GM21381 (cell line): Measurements from ENCODE around the gene KIZ.
"Not testable (repeated sequence)": the region's sequence is repeated elsewhere in the genome, so short reads cannot be mapped to it uniquely, and the experiment has no call there.

Source experiments
- ATAC-seq: cut with Tn5 transposase; IDR thresholded peaks from one replicate; pipeline ENCODE4 v1.9.1; 2021; ENCODE audit warnings: mild to moderate bottlenecking, moderate library complexity; ENCODE audit not compliant: unreplicated experiment

The KIZ gene

GRCh38 chr20:21224217-21224616 is 98.3 kb downstream of the KIZ start:
- ATAC-seq: no peak

GRCh38 chr20:21225215-21225947 is 99.5 kb downstream of the KIZ start:
- no peak for ATAC-seq

GRCh38 chr20:21228511-21228910 is 102.6 kb downstream of the KIZ start:
- ATAC-seq: peak; percentile 72

- no peak for ATAC-seq
These were observed 103.3 kb downstream of the KIZ start for GRCh38 chr20:21229163-21229562.

DNA sequence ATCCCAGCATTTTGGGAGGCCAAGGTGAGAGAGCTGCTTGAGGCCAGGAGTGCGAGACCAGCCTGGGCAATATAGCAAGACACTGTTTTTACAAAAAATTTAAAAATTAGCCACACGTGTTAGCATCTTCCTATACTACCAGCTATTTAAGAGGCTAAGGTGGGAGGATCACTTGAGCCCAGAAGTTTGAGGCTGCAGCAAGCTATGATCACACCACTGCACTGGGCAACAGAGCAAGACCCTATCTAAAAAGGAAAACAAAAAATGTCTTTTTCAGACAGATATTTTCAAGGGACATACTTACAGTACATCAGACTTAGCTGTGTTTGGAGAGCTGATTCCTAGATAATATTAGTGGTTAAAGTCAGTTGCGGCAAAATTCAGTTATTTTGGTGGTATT is 104.3 kb downstream of the KIZ start:
- ATAC-seq: no peak

DNA sequence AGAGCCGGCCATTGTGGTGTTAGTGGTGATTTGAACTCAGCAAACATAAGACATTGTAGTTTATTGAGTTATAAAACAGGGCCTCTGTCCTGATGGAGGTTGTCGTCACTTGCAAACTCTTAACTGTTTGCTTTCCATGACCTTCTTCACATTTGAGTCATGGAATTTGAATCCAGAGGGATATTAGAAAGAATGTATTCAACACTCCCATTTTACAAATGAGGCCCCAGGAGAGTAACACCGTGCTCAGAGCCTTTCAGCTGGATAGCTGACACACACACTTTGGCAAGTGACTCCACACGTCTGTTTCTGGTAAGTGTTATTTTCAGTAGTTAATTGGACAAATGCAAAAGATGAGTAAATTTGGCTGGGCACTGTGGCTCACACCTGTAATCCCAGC is 104.8 kb downstream of the KIZ start:
- no peak for ATAC-seq

- ATAC-seq: no peak
These were observed 106.8 kb downstream of the KIZ start for GRCh38 chr20:21232546-21233280.

DNA sequence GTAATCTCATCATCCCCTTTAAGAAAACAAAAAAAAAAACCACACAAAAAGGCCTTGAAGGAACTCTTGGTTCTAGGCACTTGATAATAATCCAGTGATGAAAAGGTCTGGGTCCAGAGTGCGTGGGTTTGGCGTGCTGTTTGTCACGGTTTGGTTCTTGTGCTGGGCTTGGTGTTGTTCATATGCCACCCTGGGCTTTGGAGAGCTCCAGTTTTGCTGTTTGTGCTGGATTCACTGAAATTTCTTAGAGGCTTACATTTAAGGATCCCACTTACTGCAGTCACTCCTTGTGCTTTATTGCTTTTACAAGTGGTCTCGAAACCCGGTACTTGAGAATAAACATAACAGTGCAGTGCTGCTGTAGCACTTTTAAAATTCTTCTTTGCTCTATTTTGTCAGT is 108.4 kb downstream of the KIZ start:
- ATAC-seq: no peak

GRCh38 chr20:21234806-21235483 is 109.1 kb downstream of the KIZ start:
- ATAC-seq: no peak

DNA sequence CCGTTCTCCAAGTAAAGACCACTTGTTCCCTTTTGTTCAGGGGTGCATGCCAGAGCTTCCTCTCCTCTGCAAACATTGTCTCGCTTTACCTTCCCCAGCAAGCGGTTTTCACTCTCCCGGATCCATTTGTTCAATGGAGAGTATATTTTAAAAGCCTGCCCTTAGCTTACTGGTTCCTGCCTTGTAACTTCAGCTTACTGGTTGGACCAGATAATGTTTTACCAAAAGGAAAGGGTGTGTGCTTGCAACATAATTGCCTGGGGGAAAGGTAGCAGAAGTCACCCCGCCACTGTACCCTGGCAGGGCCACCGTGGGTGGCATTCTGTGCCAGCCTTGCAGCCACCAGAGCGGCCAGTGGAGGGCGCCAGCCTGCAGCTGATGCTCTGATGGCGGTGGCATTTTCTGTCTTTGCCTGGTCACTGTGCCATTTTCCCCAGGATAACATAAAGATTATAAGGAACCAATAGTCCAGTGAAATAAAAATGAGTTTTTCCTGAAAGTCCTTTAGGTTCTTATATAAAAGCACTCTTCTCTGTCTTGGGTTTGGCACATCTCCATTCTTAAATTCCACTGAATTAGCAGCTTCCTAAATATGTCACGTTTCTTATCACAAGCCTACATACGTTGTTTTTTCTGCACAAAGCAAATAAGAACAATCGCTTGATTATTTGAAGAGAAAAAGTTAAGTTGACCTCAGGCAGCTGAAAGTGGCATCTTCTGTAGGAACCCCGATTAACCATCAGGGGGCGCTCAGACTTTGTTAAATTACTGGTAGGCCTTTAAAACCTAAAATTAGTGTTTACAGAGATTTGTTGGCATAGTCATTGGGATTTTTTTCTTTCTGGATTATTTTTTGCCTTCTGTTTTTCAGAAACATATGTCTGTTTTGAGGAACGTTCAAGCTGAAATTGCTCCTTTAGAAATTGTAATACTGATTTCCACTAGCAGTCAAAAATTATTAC is 109.9 kb downstream of the KIZ start:
- no peak for ATAC-seq

DNA sequence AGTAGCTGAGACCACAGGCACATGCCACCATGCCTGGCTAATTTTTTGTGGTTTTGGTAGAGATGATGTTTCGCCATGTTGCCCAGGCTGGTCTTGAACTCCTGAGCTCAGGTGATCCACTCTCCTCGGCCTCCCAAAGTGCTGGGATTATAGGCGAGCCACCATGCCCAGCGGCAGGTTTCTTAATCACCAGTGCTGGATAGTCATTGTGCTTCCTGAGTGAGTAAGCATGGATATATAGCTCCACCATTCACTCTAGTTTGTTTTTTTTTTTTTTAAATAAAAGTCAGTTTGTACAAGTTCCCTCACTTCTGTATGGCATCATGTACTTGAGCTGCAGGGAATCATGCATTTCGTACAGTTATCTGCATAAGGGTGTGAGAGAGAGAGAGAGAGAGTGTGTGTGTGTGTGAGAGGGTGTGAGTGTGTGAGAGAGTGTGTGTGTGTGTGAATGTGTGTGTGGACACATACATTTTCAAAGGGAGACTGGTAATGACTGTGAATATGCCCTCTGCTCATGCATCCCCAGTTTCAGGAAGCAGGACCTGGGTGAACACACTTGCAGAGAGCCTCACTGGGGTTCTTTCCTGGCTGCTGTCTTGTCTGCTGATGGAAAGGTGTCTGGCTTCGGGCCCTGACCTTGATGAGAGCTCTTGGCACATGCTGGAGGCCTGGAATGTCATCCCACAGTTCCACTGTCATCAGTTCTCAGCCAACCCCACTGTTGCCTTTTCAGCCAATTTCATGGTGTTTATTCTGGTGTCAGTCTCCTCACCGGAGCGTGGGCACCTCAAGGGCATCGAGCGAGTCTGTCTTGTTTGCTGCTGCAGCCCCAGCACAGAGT is 112.3 kb downstream of the KIZ start:
- ATAC-seq: no peak

DNA sequence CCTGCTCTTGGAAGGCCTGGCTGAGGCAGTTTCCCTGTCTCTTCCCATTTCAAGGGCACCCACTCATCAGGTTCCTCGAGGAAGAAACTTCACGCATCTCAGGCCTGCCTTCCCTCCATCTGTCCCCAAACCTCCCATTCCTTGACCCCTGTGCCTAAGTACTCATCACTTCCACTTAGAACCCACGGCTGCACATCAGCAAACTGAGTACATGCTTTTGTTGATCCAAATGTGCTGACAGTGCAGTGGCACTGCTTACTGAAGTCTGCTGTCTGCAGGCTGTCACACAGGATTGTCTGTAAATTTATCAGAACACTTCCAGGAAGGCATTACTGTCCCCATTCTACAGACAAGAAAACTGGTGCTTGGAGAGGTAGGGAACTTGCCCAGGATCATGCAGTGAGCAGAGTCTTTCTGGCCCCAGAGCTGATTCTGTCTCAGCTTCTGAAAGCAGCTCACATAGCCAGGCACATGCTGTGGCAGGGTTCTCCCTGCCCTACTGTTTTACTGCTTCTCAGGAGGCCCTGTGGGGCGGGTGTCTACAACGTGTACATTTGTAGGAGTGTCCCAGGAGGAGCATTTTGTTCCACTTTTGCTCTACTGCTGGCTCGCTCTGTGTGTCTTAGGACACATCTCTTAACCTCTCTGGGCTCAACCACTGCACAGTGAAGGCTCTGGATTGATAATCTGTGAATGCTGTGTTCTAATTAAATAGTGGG is 113.1 kb downstream of the KIZ start:
- ATAC-seq: no peak

DNA sequence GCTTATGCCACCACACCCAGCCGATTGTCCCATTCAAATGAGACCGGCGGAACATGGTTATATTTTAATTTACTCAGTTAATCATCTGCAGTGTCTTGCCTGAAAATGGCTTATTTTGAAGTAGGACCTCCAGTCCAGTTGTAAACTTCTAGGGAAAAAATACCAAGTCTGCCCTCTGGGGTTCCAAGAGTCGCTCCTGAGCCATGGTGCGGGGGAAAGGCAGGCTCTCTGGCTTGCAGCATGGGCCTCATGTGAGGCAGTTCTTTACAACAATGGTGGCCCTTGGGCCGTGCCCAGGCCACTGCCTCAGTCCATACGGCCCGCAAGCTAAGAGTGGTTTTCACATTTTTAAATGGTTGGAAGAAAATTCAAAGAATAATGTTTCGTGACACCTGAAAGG is 114.5 kb downstream of the KIZ start:
- no peak for ATAC-seq

DNA sequence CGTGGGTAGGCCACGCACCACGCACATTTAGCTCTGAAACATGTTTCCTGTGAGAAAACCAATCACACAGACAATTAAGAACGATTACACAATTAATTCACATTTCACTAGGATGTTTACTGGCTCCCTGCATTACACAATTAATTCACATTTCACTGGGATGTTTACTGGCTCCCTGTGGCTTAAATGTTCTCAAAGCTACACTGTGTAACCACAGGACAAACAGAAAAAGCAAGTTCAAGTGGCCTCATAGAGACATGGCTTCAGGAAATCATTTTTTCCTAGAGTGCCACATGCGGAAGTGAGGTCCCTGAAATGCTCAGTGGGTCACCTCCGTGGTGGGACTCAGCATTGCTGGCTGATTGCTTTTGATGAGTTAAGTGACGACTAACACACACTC is 115.5 kb downstream of the KIZ start:
- no peak for ATAC-seq

GRCh38 chr20:21243811-21244210 is 117.9 kb downstream of the KIZ start:
- ATAC-seq: no peak

DNA sequence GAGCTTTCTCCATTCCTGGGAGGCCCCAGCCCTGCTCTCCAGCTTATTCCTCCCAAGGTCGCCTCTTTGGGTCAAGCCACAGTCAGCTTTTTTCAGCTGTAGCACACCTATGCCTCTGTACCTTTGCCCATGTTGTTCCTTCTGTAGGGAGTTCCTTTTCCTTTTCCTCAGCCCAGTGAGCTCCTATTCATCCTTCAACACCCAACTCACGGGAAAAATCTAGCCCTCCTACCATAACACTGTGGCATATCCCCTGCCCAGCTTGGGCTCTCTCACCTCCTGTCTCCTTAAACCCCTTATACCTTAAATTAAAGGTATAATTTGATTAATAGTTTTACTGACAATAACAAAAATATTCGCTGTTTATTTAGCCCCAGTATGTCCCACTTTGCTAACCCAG is 118.9 kb downstream of the KIZ start:
- no peak for ATAC-seq

GRCh38 chr20:21246161-21246560 is 120.3 kb downstream of the KIZ start:
- ATAC-seq: no peak

DNA sequence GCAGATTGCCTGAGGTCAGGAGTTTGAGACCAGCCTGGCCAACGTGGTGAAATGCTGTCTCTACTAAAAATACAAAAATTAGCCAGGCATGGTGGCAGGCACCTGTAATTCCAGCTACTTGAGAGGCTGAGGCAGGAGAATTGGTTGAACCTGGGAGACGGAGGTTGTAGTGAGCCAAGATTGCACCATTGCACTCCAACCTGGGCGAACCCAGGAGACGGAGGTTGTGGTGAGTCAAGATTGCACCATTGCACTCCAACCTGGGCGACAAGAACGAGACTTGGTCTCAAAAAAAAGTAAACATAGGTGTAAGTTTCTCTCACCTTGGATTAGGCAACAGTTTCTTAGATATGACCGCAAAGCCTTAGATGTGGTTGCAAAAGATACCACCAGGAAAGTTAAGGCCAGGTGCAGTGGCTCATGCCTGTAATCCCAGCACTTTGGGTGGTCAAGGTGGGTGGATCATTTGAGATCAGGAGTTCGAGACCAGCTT is 121.8 kb downstream of the KIZ start:
- not testable (repeated sequence) for ATAC-seq

DNA sequence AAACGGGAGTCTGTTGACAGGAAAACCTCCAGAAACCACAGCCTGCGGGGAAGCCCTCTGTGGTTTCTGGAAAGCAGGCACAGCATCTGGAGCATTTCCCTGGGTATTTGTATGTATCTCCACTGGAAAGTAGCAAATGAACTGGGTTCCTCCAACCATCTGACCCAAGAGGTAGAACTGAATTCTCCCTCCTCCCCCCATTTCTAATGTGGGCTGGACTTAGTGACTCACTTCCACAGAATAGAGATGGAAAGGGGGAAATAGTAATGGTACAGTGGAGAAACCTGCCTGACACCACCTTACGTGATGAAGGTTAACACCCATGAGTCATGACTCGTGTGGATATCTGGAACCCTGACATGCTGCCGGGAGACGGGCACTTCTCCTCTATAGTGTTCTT is 125.4 kb downstream of the KIZ start:
- no peak for ATAC-seq
